Measurements from ENCODE around the gene DDX23.

DNA sequence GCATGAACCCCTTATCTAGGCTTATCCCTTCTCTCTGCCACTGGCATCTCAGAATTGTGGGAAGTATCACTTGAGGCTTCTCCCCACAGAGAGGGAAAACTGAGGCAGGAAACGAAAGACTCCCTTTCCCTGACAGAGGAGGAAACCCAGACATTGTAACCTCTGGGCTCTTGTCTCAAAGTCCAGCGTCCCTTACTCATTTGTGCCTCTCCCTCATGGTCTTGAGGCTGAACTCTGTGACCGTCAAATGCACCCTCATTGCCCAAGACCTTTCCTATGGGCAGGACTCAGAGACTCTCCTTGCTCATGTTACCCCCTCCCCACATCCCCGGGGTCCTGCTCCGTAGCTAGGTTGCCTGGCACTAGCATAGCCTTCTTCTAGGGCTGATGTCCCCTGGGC lies 29.8 kb downstream of the DDX23 start:
- no peak for TF ChIP-seq POLR2A (IDR thresholded peaks at IDR 0.05; ENCODE audit: extremely low read depth, insufficient read length)
- TF ChIP-seq, protein P1, sequence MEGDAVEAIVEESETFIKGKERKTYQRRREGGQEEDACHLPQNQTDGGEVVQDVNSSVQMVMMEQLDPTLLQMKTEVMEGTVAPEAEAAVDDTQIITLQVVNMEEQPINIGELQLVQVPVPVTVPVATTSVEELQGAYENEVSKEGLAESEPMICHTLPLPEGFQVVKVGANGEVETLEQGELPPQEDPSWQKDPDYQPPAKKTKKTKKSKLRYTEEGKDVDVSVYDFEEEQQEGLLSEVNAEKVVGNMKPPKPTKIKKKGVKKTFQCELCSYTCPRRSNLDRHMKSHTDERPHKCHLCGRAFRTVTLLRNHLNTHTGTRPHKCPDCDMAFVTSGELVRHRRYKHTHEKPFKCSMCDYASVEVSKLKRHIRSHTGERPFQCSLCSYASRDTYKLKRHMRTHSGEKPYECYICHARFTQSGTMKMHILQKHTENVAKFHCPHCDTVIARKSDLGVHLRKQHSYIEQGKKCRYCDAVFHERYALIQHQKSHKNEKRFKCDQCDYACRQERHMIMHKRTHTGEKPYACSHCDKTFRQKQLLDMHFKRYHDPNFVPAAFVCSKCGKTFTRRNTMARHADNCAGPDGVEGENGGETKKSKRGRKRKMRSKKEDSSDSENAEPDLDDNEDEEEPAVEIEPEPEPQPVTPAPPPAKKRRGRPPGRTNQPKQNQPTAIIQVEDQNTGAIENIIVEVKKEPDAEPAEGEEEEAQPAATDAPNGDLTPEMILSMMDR (IDR thresholded peaks at IDR 0.05; ENCODE audit: low read depth, low read length) = no peak
- no peak for TF ChIP-seq MYC (IDR thresholded peaks at IDR 0.05; ENCODE audit: low read depth, low read length)

Data from NB4 (cell line).